HFF-Myc (cell line): ENCODE data around the gene CAGE1.

Source experiments
- DNase-seq: peaks from one replicate; pipeline ENCODE4 v3.0.0-alpha.2; 2011; ENCODE audit warnings: low read depth; ENCODE audit errors: extremely low read depth
- H3K4me3 ChIP-seq: replicated peaks from 2 replicates; pipeline ENCODE4 v1.5.1; 2011; ENCODE audit warnings: low read depth, mild to moderate bottlenecking, control low read depth, low read length
- TF ChIP-seq, protein P1 (sequence below): IDR thresholded peaks from 2 replicates; pipeline ENCODE4 v1.5.1; 2012; ENCODE audit warnings: mild to moderate bottlenecking, low read depth, low read length, control low read depth; ENCODE audit errors: missing control alignments

The CAGE1 gene

DNA sequence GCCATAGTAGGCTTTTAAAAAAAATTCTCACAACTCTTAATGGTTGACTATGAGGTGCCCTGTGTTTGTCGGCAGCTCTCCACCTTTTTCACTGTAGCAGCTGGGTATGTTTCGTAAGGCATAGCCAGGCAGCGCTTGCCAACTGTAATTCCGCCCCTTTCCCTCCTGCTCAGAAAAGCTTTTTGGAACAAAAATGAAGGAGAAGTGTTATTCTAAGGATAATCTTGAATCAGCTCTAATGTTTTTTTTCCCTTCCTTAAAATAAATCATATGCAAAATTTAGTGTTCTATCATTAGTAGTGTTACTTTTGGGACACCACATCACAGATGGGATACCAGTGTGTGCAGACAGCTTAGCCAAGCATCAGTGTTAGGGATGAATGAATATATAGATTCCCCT lies 21.3 kb upstream of the CAGE1 start:
- TF ChIP-seq, protein P1, sequence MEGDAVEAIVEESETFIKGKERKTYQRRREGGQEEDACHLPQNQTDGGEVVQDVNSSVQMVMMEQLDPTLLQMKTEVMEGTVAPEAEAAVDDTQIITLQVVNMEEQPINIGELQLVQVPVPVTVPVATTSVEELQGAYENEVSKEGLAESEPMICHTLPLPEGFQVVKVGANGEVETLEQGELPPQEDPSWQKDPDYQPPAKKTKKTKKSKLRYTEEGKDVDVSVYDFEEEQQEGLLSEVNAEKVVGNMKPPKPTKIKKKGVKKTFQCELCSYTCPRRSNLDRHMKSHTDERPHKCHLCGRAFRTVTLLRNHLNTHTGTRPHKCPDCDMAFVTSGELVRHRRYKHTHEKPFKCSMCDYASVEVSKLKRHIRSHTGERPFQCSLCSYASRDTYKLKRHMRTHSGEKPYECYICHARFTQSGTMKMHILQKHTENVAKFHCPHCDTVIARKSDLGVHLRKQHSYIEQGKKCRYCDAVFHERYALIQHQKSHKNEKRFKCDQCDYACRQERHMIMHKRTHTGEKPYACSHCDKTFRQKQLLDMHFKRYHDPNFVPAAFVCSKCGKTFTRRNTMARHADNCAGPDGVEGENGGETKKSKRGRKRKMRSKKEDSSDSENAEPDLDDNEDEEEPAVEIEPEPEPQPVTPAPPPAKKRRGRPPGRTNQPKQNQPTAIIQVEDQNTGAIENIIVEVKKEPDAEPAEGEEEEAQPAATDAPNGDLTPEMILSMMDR: no peak
- H3K4me3 ChIP-seq: no peak overlapping the region
- no peak for DNase-seq

DNA sequence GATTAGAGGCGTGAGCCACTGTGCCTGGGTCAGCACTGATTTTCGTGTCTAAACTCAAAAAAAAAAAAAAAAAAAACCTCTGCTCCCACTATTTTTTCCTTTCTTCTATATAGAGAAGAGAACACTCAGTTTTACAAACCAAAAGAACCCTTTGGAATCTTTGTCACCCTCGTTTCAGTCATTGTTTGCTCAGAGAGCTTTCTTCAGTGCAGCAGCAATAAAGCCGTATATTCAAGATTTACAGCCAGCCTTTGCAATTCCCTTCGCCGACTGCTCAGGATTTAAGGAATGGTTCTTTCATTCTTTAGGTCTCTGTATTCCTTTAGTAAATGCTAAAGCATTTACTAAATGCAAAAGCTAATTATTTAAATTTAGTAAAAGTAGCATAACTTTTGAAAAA lies 20.2 kb upstream of the CAGE1 start:
- no peak for DNase-seq
- H3K4me3 ChIP-seq: no peak overlapping the region
- TF ChIP-seq, protein P1: no peak

DNA sequence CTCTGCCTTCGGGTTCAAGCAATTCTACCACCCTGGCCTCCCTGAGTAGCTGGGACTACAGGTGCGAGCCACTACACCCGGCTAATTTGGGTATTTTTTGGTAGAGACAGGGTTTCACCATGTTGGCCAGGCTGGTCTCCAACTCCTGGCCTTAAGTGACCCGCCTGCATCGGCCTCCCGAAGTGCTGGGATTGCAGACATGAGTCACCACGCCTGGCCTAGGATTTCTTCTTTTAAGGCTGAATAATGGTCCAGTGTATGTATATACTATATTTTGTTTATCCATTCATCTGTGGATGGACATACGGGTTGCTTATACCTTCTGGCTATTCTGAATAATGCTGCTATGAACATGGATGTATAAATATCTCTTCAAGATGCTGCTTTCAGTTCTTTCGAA lies 17.2 kb upstream of the CAGE1 start:
- TF ChIP-seq, protein P1: no peak
- no peak overlapping the region for H3K4me3 ChIP-seq
- no peak for DNase-seq

DNA sequence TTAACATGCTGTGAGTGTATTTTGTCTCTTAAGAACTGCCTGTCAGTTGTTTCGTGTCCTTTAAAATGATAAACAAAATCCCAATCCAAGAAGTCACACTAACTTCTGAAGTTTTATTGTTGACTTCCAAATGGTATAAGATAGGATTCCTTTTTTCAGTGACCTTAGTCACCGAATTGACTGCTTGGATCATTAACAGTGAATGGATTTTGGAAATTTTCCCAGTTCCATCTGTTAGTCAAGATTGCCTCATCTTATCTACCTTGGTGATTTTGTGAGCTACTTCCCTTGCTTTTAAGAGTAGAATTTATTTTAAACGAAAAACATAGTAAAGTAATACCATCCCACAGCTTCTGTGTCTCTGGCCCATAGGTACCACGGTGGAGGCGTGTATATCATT lies 15.0 kb upstream of the CAGE1 start:
- TF ChIP-seq, protein P1: no peak
- H3K4me3 ChIP-seq: no peak overlapping the region
- no peak for DNase-seq

DNA sequence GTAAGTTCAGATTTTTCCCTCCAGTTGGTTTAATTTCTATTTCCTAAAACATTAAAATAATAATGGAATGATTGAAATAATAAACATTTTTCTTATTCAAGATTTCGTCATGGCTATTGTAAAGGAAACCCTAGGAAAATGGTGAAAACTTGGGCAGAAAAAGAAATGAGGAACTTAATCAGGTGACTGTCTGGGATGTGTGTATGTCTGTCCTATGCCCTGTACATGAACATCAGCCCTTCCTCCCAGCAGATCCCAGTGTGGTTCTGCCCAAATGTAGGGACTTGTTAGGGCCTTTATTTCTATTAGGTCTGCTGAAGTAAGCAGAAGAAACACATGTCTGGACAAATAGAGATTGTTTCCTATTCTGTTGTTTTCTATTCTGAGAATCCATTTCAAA lies 13.2 kb upstream of the CAGE1 start:
- TF ChIP-seq, protein P1: no peak
- DNase-seq: no peak

DNA sequence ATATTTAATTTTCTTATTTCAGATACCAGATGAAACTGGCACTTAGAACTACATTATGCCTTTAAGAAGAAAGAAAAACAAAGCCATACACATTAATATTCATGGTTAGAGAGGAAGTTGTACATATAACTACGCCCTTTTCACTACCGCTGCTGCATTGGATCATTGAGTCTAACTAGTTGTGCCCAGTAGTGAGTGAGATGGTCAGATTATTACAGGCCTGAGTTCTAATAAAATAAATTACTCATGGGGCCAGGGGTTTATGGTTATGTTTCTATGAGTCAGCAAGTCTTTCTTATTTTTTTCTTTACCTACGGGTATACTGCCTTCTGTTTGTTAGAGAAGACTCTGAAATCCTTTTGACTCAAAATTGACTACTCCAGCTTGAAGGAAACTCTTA lies 11.5 kb upstream of the CAGE1 start:
- no peak overlapping the region for H3K4me3 ChIP-seq
- DNase-seq: no peak
- TF ChIP-seq, protein P1: no peak

More for the DNA sequence above, 13.2 kb upstream of the CAGE1 start:
- no peak overlapping the region for H3K4me3 ChIP-seq

DNA sequence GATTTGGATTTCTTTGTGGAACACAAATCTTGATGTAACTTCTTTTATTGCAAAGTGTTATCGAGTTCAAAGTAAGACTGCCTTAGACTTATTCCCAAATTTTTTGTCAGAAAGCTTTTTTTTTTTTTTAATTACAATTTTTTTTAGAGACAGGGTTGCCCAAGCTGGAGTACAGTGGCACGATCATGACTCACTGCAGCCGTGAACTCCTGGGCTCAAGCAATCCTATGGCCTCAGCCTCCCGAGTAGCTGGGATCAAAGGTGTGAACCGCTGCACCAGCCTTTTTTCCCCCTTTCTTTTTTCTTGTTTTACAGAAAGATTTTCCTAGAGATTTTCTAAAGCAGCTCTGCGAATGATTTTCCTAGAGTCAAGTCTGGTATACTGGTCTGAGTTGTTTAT lies 2.9 kb upstream of the CAGE1 start:
- DNase-seq: no peak
- H3K4me3 ChIP-seq: peak overlapping the region; percentile 90; the same call in 1 of the 2 replicates
- TF ChIP-seq, protein P1: no peak
